GM12892 (cell line): Measurements from ENCODE around the gene GNAI3.

Source experiments
- POLR2AphosphoS5 ChIP-seq: IDR thresholded peaks from 2 replicates; pipeline ENCODE4 v1.6.1; 2011; ENCODE audit warnings: low read depth, low read length, control low read depth
- TAF1 ChIP-seq: IDR thresholded peaks from 2 replicates; pipeline ENCODE4 v1.6.1; 2011; ENCODE audit warnings: low read depth, mild to moderate bottlenecking, control low read depth, low read length, borderline replicate concordance

DNA sequence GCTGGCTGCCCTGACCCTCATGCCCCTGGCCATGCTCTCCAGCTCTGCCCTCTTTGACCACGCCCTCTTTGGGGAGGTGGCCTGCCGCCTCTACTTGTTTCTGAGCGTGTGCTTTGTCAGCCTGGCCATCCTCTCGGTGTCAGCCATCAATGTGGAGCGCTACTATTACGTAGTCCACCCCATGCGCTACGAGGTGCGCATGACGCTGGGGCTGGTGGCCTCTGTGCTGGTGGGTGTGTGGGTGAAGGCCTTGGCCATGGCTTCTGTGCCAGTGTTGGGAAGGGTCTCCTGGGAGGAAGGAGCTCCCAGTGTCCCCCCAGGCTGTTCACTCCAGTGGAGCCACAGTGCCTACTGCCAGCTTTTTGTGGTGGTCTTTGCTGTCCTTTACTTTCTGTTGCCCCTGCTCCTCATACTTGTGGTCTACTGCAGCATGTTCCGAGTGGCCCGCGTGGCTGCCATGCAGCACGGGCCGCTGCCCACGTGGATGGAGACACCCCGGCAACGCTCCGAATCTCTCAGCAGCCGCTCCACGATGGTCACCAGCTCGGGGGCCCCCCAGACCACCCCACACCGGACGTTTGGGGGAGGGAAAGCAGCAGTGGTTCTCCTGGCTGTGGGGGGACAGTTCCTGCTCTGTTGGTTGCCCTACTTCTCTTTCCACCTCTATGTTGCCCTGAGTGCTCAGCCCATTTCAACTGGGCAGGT lies 5.0 kb upstream of the GNAI3 start:
- TF ChIP-seq POLR2AphosphoS5 (no peak), TAF1 (no peak)
